Measurements from ENCODE around the gene PROB1. TPM values are rescaled to one million over a fixed set of nuclear protein-coding genes. Genes with fewer than 3 reads are reported as not detected.

PROB1 gene
- total and polyA plus RNA-seq, 2 experiments from 2014 or later, result 15.2 to 42.5 TPM

DNA sequence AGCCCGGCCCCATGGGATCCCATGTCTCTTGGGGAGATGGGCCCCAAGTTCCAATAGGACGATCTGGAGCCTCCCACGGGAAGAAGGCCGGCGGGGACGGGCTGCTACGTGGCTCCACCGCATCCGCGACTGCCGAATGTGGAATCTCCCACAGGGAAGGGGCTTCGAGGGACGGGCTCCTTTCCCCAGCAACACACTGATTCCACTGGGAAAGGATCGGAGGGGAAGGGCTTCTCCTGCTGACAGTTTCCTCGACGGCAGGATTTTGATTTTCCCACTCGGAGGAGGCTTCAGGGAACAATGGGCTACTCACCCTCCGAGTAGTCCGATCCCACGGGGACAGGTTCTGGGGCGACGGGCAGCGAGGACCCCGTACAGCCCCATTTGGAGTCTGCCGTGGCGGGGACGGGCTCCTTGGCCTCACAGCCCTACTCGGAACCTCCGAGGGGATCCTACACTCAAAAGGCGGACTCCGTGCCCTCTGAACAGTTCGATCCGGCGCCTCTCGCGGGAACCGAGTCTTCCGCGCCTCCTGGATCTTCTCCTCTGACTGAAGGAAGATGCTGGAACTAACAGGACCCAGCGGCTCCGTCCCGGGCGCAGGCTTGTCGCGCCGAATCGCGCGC, 1.3 kb downstream of the PROB1 start:
- H3K27me3 ChIP-seq, result peaks cover 11% of the 10 kb centered on the region
- H3K4me3 ChIP-seq, result peak overlapping the region; percentile 32
- TF ChIP-seq CTCF (IDR thresholded peaks at IDR 0.05; ENCODE audit: low read depth, low read length), result no peak
- no peak overlapping the region for H3K27ac ChIP-seq
- DNase-seq (ENCODE audit: low read depth in 1 of 2, low spot score in 1 of 2), result no peak
- H3K4me1 ChIP-seq (ENCODE audit: low read depth), result peaks cover 1% of the 10 kb centered on the region
- H3K9me3 ChIP-seq (ENCODE audit: low read depth), result no peaks in the 10 kb centered on the region
- no peaks in the 10 kb centered on the region for H3K36me3 ChIP-seq

DNA sequence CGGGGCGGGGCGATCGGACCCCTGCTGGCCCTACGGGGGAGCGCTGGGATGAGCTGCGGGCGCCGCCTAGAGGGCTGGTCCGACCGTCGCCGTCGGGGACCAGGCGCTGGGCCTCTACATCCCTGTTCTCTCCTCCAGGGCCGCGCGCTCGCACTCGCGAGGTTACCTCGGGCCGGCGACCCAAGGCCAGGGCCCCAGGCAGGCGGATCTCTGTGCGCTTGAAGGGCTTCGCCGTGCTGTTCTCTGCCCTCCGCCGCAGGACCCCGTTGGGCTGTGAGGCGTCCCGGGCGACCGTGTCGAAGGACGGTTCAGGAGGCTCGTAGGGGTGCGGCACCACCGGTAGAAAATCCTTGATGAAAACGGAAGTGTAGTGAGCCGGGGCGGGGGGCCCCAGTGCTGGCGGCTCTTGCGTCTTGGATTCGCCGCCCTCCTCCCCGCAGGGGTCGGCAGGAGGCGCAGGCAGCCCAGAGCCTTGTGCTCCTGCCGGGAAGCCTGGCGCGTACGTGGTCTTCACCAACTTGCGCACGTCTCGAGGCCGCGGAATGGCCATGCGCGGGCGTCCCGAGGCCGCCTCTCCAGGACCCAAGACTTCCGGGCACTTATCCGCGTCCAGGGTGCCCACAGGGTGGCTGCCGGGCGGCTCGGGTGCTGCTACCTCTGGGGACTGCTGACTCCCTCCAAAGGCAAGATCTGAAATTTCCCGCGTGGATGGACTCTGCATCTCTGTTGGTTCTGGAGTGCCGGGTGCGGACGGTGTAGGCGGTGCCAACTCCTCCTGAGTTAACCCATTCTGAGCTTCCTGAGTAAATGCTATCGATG, 2.0 kb downstream of the PROB1 start:
- no peak overlapping the region for H3K27ac ChIP-seq
- no peaks in the 10 kb centered on the region for H3K36me3 ChIP-seq
- peak; percentile 58 for TF ChIP-seq CTCF (IDR thresholded peaks at IDR 0.05; ENCODE audit: low read depth, low read length)
- no peaks in the 10 kb centered on the region for H3K9me3 ChIP-seq (ENCODE audit: low read depth)
- H3K4me3 ChIP-seq, result peak overlapping the region; percentile 32
- DNase-seq (ENCODE audit: low read depth in 1 of 2, low spot score in 1 of 2), result peak; percentile 66 to 70
- peaks cover 8% of the 10 kb centered on the region for H3K4me1 ChIP-seq (ENCODE audit: low read depth)
- H3K27me3 ChIP-seq, result peaks cover 11% of the 10 kb centered on the region

DNA sequence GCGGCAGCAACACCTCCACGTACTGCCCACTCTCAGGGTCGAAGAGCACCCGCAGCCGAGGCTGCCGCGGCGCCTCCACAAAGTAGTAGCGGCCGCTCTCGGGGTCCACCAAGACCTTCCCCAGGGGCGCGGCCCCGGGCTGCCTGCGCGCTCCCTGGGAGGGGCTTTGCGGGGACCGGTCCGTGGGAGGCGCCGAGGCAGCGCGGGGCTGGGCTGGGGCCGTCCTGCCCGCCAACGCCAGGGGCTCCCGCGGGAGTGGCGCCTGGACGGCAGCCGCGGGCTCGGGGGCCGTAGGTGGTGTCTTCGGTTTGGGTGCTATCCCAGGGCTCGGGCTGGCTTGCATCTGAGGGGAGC, 2.6 kb downstream of the PROB1 start:
- Histone ChIP-seq H3K36me3 (no peaks in the 10 kb centered on the region), H3K9me3 (ENCODE audit: low read depth) (no peaks in the 10 kb centered on the region), H3K4me1 (ENCODE audit: low read depth) (peaks cover 12% of the 10 kb centered on the region), H3K4me3 (peak overlapping the region; percentile 32), H3K27me3 (peaks cover 11% of the 10 kb centered on the region), H3K27ac (no peak overlapping the region)
- TF ChIP-seq CTCF (IDR thresholded peaks at IDR 0.05; ENCODE audit: low read depth, low read length), result no peak
- no peak for DNase-seq (ENCODE audit: low read depth in 1 of 2, low spot score in 1 of 2)

- no peak for DNase-seq (ENCODE audit: low read depth in 1 of 2, low spot score in 1 of 2)
- TF ChIP-seq CTCF (IDR thresholded peaks at IDR 0.05; ENCODE audit: low read depth, low read length), result no peak
- H3K27ac ChIP-seq, result no peak overlapping the region
- no peak overlapping the region for H3K4me3 ChIP-seq
- H3K4me1 ChIP-seq (ENCODE audit: low read depth), result peaks cover 12% of the 10 kb centered on the region
- H3K36me3 ChIP-seq, result no peaks in the 10 kb centered on the region
- peaks cover 11% of the 10 kb centered on the region for H3K27me3 ChIP-seq
- no peaks in the 10 kb centered on the region for H3K9me3 ChIP-seq (ENCODE audit: low read depth)
Measured at GRCh38 chr5:139391570-139392323, 3.2 kb downstream of the PROB1 start.

DNA sequence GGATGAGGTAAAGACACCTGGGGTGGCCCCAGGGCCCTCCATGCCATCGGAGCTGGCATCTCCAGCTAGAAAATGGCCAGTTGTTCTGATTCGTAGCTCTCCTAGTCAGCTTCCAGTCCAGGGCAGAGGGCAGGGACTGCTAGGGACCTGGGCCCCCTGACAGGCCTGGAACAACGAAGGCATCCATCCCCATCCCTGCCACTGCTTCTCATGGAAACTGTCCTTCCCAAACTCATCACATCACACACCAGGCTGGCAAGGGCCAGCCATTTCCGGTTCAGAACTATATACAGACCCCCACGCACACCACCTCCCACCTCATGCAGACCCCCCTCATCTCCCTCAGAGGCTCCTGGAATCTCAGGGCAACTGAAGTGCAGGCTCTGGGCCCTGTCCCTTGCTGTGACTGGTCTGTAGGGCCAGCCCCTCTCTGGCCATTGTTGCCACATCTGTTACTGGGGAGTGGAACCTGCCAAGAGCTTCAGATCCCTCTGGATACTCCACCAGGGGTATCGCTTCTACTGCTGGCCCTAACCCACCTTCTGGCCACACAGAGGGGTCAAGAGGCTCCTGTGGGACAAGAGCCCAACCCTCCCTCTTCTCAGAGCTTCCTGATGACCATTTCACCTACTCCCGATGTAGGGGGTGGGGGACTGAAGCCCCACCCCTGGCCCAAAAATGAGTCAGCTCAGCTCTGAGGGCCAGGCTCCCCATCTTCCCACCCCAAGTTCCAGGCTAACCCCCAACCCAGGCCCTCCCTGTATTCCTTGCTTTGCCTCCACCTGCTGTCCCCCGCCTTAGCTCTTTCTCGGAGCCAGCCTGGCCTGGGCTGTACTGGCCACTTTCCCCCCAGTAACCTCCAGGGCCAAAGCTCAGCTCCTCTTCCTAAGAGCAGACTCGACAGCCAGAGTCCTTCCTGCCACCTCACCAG, 4.0 kb downstream of the PROB1 start:
- no peak for DNase-seq (ENCODE audit: low read depth in 1 of 2, low spot score in 1 of 2)
- H3K4me1 ChIP-seq (ENCODE audit: low read depth), result peaks cover 12% of the 10 kb centered on the region
- H3K27ac ChIP-seq, result no peak overlapping the region
- no peak for TF ChIP-seq CTCF (IDR thresholded peaks at IDR 0.05; ENCODE audit: low read depth, low read length)
- H3K36me3 ChIP-seq, result no peaks in the 10 kb centered on the region
- H3K4me3 ChIP-seq, result no peak overlapping the region
- no peaks in the 10 kb centered on the region for H3K9me3 ChIP-seq (ENCODE audit: low read depth)
- H3K27me3 ChIP-seq, result peaks cover 11% of the 10 kb centered on the region
